Endodermal cell (in vitro differentiated cells): ENCODE results near the gene FDX2. TPM values are rescaled to one million over a fixed set of nuclear protein-coding genes. Genes with fewer than 3 reads are reported as not detected.

Experiments
- DNase-seq: peaks from one replicate; pipeline ENCODE4 v3.0.0-alpha.2; 2017
- H3K27ac ChIP-seq: 2 replicates; pipeline ENCODE4 v1.5.1; 2013; ENCODE audit warnings: mild to moderate bottlenecking, low read depth, low read length, moderate library complexity
- H3K27me3 ChIP-seq: 2 replicates; pipeline ENCODE4 v1.6.1; 2013; ENCODE audit warnings: mild to moderate bottlenecking, low read length, moderate library complexity; ENCODE audit not compliant: insufficient read depth, control insufficient read depth, poor library complexity, severe bottlenecking
- H3K36me3 ChIP-seq: 2 replicates; pipeline ENCODE4 v1.7.0; 2013; ENCODE audit warnings: mild to moderate bottlenecking, low read length, moderate library complexity; ENCODE audit not compliant: control insufficient read depth, insufficient read depth
- H3K4me1 ChIP-seq: one replicate; pipeline ENCODE4 v1.7.0; 2013; ENCODE audit warnings: low read length; ENCODE audit not compliant: control insufficient read depth, insufficient read depth
- H3K4me3 ChIP-seq: 2 replicates; pipeline ENCODE4 v1.5.1; 2013; ENCODE audit warnings: mild to moderate bottlenecking, low read length, moderate library complexity
- H3K9ac ChIP-seq: 2 replicates; pipeline ENCODE4 v1.6.1; 2013; ENCODE audit warnings: mild to moderate bottlenecking, low read length, moderate library complexity; ENCODE audit not compliant: poor library complexity, severe bottlenecking; ENCODE audit errors: extremely low read depth
- H3K9me3 ChIP-seq: 2 replicates; pipeline ENCODE4 v1.6.1; 2013; ENCODE audit warnings: mild to moderate bottlenecking, low read length, moderate library complexity; ENCODE audit not compliant: control insufficient read depth
- H3K27ac Mint-ChIP-seq: 2 replicates; pipeline ENCODE4 v1.8.0; 2020; ENCODE audit warnings: mixed read lengths
- H3K27me3 Mint-ChIP-seq: 2 replicates; pipeline ENCODE4 v1.8.0; 2021; ENCODE audit warnings: mild to moderate bottlenecking, mixed read lengths; ENCODE audit not compliant: insufficient read depth
- H3K36me3 Mint-ChIP-seq: 2 replicates; pipeline ENCODE4 v1.8.0; 2020; ENCODE audit warnings: low read depth, mixed read lengths
- H3K4me1 Mint-ChIP-seq: 2 replicates; pipeline ENCODE4 v1.8.0; 2020; ENCODE audit warnings: mixed read lengths
- H3K4me3 Mint-ChIP-seq: 2 replicates; pipeline ENCODE4 v1.8.0; 2020; ENCODE audit warnings: mild to moderate bottlenecking, moderate library complexity, mixed read lengths
- H3K9me3 Mint-ChIP-seq: 2 replicates; pipeline ENCODE4 v1.8.0; 2020; ENCODE audit warnings: mild to moderate bottlenecking, mixed read lengths
- CTCF ChIP-seq: fragments of 200-600 bp; sonication (generic); conservative IDR thresholded peaks from 2 replicates; pipeline ENCODE4 v1.5.0; 2021; ENCODE audit warnings: antibody characterized with exemption, mild to moderate bottlenecking
- WGBS, 2 experiments: methylation state at CpG; one replicate each; pipeline versions ENCODE4 v1.1.5 to v1.1.7; 2013; ENCODE audit warnings: missing lambda C conversion rate in 2 of 2, mixed read lengths in 1 of 2; ENCODE audit not compliant: insufficient coverage in 1 of 2, insufficient read length in 1 of 2; 5-methylcytosine and 5-hydroxymethylcytosine counted together
- total RNA-seq, 2 donors: library from RNA; stranded (reverse); fragmentation: NEBNext Ultra II Directional in 1 of 2; extraction: Animal tissue kit (Norgen Biotek cat#: 25700) in 1 of 2; gene quantifications; 2 replicates in 1 of 2; 3 replicates in 1 of 2; pipeline ENCODE4 v1.2.1, GENCODE V29; 2021

Gene FDX2
- total RNA-seq, 2 donors from 2014 or later: 23.2 to 25.9 TPM

- H3K27ac Mint-ChIP-seq: no peak overlapping the region
- H3K27me3 Mint-ChIP-seq: no peaks in the 10 kb centered on the region
- no peaks in the 10 kb centered on the region for H3K9me3 Mint-ChIP-seq
- Histone ChIP-seq H3K9ac (no peak overlapping the region), H3K27me3 (no peaks in the 10 kb centered on the region), H3K27ac (no peak overlapping the region), H3K4me3 (no peak overlapping the region), H3K4me1 (peaks cover 3% of the 10 kb centered on the region), H3K36me3 (peaks cover 38% of the 10 kb centered on the region), H3K9me3 (no peaks in the 10 kb centered on the region)
- H3K36me3 Mint-ChIP-seq: peaks cover 43% of the 10 kb centered on the region
- 94 to 96% methylated on average over 25 to 41 of the region's 41 CpGs for WGBS, 2 experiments
- H3K4me1 Mint-ChIP-seq: peaks cover 7% of the 10 kb centered on the region
- no peak for DNase-seq
- no peak for TF ChIP-seq CTCF
- H3K4me3 Mint-ChIP-seq: no peak overlapping the region
Observed at GRCh38 chr19:10328558-10329429, 13.0 kb upstream of the FDX2 start.

GRCh38 chr19:10327793-10328192, 12.0 kb upstream of the FDX2 start:
- Mint-ChIP-seq H3K27ac (no peak overlapping the region), H3K27me3 (no peaks in the 10 kb centered on the region), H3K9me3 (no peaks in the 10 kb centered on the region), H3K4me1 (peaks cover 7% of the 10 kb centered on the region), H3K4me3 (no peak overlapping the region), H3K36me3 (peaks cover 43% of the 10 kb centered on the region)
- Histone ChIP-seq H3K27ac (no peak overlapping the region), H3K27me3 (no peaks in the 10 kb centered on the region), H3K9me3 (no peaks in the 10 kb centered on the region), H3K9ac (no peak overlapping the region), H3K36me3 (peaks cover 38% of the 10 kb centered on the region), H3K4me1 (peaks cover 3% of the 10 kb centered on the region), H3K4me3 (no peak overlapping the region)
- TF ChIP-seq CTCF: no peak
- DNase-seq: no peak
- WGBS, 2 experiments: 96 to 100% methylated on average over 2 to 7 of the region's 7 CpGs

GRCh38 chr19:10325732-10326131, 9.9 kb upstream of the FDX2 start:
- H3K27me3 Mint-ChIP-seq: no peaks in the 10 kb centered on the region
- no peak for TF ChIP-seq CTCF
- no peak overlapping the region for H3K4me3 Mint-ChIP-seq
- no peaks in the 10 kb centered on the region for H3K4me1 Mint-ChIP-seq
- Histone ChIP-seq H3K27ac (no peak overlapping the region), H3K27me3 (no peaks in the 10 kb centered on the region), H3K9me3 (no peaks in the 10 kb centered on the region), H3K4me3 (no peak overlapping the region), H3K4me1 (no peaks in the 10 kb centered on the region), H3K36me3 (peaks cover 54% of the 10 kb centered on the region), H3K9ac (no peak overlapping the region)
- peaks cover 51% of the 10 kb centered on the region for H3K36me3 Mint-ChIP-seq
- no peak overlapping the region for H3K27ac Mint-ChIP-seq
- DNase-seq: no peak
- H3K9me3 Mint-ChIP-seq: no peaks in the 10 kb centered on the region
- 95 to 96% methylated on average over 5 to 8 of the region's 8 CpGs for WGBS, 2 experiments
